HAP-1 (cell line): Measurements from ENCODE around the gene PRKN.

Experiments used
- DNase-seq, 2 experiments: peaks; one replicate each; pipeline ENCODE4 v3.0.0-alpha.2; 2016 to 2020; ENCODE audit warnings: low spot score in 2 of 2
- H3K27me3 ChIP-seq: fragments of 250-450 bp; sonication (Bioruptor Pico); 2 replicates; pipeline ENCODE4 v1.5.1; 2020; ENCODE audit warnings: low read depth, mild to moderate bottlenecking, moderate library complexity
- H3K36me3 ChIP-seq: fragments of 250-450 bp; sonication (Bioruptor Pico); replicated peaks from 2 replicates; pipeline ENCODE4 v1.5.1; 2020; ENCODE audit warnings: mild to moderate bottlenecking
- H3K4me1 ChIP-seq: fragments of 250-450 bp; sonication (Bioruptor Pico); 2 replicates; pipeline ENCODE4 v1.5.1; 2020; ENCODE audit warnings: mild to moderate bottlenecking
- H3K4me3 ChIP-seq: fragments of 250-450 bp; sonication (Bioruptor Pico); 2 replicates; pipeline ENCODE4 v1.5.1; 2020; ENCODE audit warnings: mild to moderate bottlenecking, moderate library complexity
- H3K9me3 ChIP-seq: fragments of 250-450 bp; sonication (Bioruptor Pico); 2 replicates; pipeline ENCODE4 v1.5.1; 2020; ENCODE audit warnings: mild to moderate bottlenecking, moderate library complexity
- in situ Hi-C: fragments of 300-500 bp; cut with MboI; formaldehyde crosslinking; loops from 3 replicates; pipeline ENCODE4 v1.14.3; 2020; ENCODE audit warnings: low sequenced_read_pairs, inconsistent platforms, mixed read lengths

Gene PRKN

DNA sequence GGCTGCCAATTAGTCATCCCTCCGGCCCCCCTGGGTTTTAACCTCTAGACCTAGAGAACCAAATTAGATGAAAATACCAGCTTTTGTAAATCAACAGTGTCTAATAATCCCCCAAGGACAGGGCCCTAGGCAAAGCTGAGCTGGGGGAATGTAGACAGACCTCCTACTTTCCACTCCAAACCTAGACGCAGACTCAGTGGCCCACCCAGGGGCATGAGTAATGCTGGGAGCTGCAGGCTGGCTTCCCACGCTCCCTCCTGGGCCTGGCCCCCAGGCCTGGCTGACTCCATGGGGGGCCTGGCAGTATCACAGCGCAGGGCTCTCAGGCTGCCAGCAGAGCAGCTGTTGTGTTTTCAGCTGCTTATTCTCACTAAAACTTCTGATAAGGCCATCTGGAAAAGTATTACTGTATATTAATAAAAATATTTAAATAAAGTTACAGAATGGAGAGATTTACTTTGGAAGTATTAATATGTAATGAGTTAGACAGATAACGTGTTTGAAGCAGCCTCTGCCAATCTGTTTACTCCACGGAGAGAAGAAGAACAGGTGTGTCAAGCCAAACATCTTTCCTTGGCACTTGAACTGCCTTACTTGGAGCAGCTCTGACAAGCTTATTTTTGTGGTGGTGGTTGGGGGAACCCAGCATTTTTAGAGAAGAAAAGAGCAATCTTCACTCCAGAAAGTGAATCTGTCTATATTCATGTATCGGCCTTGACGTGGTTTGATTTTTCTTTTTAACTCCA is 1309.7 kb downstream of the PRKN start:
- Histone ChIP-seq H3K4me3 (no peak overlapping the region), H3K9me3 (no peaks in the 10 kb centered on the region), H3K36me3 (no peaks in the 10 kb centered on the region), H3K27me3 (no peaks in the 10 kb centered on the region), H3K4me1 (no peaks in the 10 kb centered on the region)
- in situ Hi-C loops, result loop anchor here (25.0 kb wide), 1 partner anchor 269 kb away; no protein-coding TSS in a partner anchor
- no peak for DNase-seq

GRCh38 chr6:161415302-161415855 is 1312.2 kb downstream of the PRKN start:
- Histone ChIP-seq H3K9me3 (no peaks in the 10 kb centered on the region), H3K4me3 (no peak overlapping the region), H3K27me3 (no peaks in the 10 kb centered on the region), H3K36me3 (no peaks in the 10 kb centered on the region), H3K4me1 (no peaks in the 10 kb centered on the region)
- no peak for DNase-seq
- in situ Hi-C loops, result loop anchor here (25.0 kb wide), 1 partner anchor 272 kb away; no protein-coding TSS in a partner anchor

DNA sequence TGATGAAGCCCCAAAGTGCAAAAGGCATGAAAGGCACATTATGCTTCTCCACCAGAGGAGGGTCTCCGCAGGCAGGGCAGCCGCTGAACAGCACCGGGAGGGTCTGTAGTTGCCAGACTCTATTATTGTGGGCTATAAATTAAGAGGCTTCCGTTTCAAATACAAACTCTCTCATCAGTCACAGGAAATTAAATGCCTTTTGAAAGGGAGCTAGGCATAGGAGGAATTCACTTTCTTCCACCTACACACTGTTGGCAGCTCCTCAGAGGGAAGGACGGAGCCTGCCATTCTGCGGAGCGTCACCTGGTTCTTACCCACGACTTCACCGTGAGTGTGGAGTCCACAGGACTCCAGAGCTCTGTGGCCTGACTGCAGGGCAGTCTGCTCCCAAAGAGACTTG is 1312.9 kb downstream of the PRKN start:
- in situ Hi-C loops, result loop anchor here (25.0 kb wide), 1 partner anchor 273 kb away; no protein-coding TSS in a partner anchor
- no peak overlapping the region for H3K4me3 ChIP-seq
- H3K27me3 ChIP-seq, result no peaks in the 10 kb centered on the region
- no peak for DNase-seq
- H3K4me1 ChIP-seq, result no peaks in the 10 kb centered on the region
- no peaks in the 10 kb centered on the region for H3K9me3 ChIP-seq
- H3K36me3 ChIP-seq, result no peaks in the 10 kb centered on the region

GRCh38 chr6:161414180-161414579 is 1313.4 kb downstream of the PRKN start:
- no peaks in the 10 kb centered on the region for H3K9me3 ChIP-seq
- no peaks in the 10 kb centered on the region for H3K4me1 ChIP-seq
- H3K36me3 ChIP-seq, result no peaks in the 10 kb centered on the region
- no peaks in the 10 kb centered on the region for H3K27me3 ChIP-seq
- no peak overlapping the region for H3K4me3 ChIP-seq
- in situ Hi-C loops, result loop anchor here (25.0 kb wide), 1 partner anchor 273 kb away; no protein-coding TSS in a partner anchor
- no peak for DNase-seq

GRCh38 chr6:161413355-161413771 is 1314.2 kb downstream of the PRKN start:
- H3K27me3 ChIP-seq, result no peaks in the 10 kb centered on the region
- in situ Hi-C loops, result loop anchor here (25.0 kb wide), 1 partner anchor 274 kb away; no protein-coding TSS in a partner anchor
- H3K9me3 ChIP-seq, result no peaks in the 10 kb centered on the region
- no peak for DNase-seq
- H3K4me1 ChIP-seq, result no peaks in the 10 kb centered on the region
- no peaks in the 10 kb centered on the region for H3K36me3 ChIP-seq
- no peak overlapping the region for H3K4me3 ChIP-seq

DNA sequence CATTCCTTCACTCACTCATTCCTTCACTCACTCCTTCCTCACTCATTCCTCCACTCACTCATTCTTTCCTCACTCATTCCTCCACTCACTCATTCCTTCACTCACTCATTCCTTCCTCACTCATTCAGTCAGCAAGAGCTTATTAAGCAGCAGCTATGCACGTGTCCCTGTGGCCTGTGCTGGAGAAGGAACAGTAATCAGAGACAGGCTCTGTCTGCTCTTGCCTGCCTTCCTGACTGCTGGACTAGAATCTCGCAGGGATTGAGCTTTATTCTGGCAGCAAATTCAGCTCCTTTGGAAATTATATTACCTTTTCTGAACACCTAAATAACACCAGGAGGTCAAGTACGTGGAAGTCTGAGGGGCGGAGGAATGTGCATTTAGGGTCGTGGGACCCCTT is 1314.8 kb downstream of the PRKN start:
- no peak overlapping the region for H3K4me3 ChIP-seq
- no peak for DNase-seq
- H3K9me3 ChIP-seq, result no peaks in the 10 kb centered on the region
- H3K36me3 ChIP-seq, result no peaks in the 10 kb centered on the region
- no peaks in the 10 kb centered on the region for H3K4me1 ChIP-seq
- in situ Hi-C loops, result loop anchor here (25.0 kb wide), 1 partner anchor 275 kb away; no protein-coding TSS in a partner anchor
- no peaks in the 10 kb centered on the region for H3K27me3 ChIP-seq

- Histone ChIP-seq H3K27me3 (no peaks in the 10 kb centered on the region), H3K4me1 (no peaks in the 10 kb centered on the region), H3K36me3 (no peaks in the 10 kb centered on the region), H3K4me3 (no peak overlapping the region), H3K9me3 (no peaks in the 10 kb centered on the region)
- DNase-seq, result no peak
- in situ Hi-C loops, result loop anchor here (25.0 kb wide), 1 partner anchor 276 kb away; no protein-coding TSS in a partner anchor
Observed at GRCh38 chr6:161411265-161411944, 1316.2 kb downstream of the PRKN start.

- Histone ChIP-seq H3K4me3 (no peak overlapping the region), H3K4me1 (no peaks in the 10 kb centered on the region), H3K27me3 (no peaks in the 10 kb centered on the region), H3K36me3 (no peaks in the 10 kb centered on the region), H3K9me3 (no peaks in the 10 kb centered on the region)
- DNase-seq, result no peak
- in situ Hi-C loops, result loop anchor here (25.0 kb wide), 1 partner anchor 277 kb away; no protein-coding TSS in a partner anchor
Observed at GRCh38 chr6:161410736-161411135, 1316.8 kb downstream of the PRKN start.

GRCh38 chr6:161410076-161410475 is 1317.5 kb downstream of the PRKN start:
- H3K4me1 ChIP-seq, result no peaks in the 10 kb centered on the region
- no peak for DNase-seq
- H3K9me3 ChIP-seq, result no peaks in the 10 kb centered on the region
- H3K4me3 ChIP-seq, result no peak overlapping the region
- H3K36me3 ChIP-seq, result no peaks in the 10 kb centered on the region
- no peaks in the 10 kb centered on the region for H3K27me3 ChIP-seq
- in situ Hi-C loops, result loop anchor here (25.0 kb wide), 1 partner anchor 277 kb away; no protein-coding TSS in a partner anchor

DNA sequence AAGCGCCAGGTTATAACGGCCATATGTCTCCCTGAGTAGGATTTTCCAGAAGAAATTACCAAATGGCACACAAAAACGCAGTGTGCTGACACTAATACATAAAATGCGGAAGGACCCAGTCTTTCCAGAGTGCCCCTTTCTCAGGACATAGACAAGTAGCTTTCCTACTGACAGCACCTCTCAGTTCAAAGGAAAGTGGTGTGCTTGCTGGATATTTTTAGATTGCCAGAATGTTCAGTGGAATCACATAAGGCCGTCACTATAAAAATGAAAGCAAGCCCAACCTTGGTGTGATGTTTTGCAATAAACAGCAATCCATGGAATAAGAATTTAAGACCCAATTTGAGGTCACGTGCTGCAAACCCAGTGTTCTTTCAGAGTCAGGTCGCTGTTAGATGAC is 1318.2 kb downstream of the PRKN start:
- Histone ChIP-seq H3K27me3 (no peaks in the 10 kb centered on the region), H3K36me3 (no peaks in the 10 kb centered on the region), H3K4me3 (no peak overlapping the region), H3K9me3 (no peaks in the 10 kb centered on the region), H3K4me1 (no peaks in the 10 kb centered on the region)
- no peak for DNase-seq
- in situ Hi-C loops, result loop anchor here (25.0 kb wide), 1 partner anchor 278 kb away; no protein-coding TSS in a partner anchor

- no peaks in the 10 kb centered on the region for H3K36me3 ChIP-seq
- no peaks in the 10 kb centered on the region for H3K9me3 ChIP-seq
- in situ Hi-C loops, result loop anchor here (25.0 kb wide), 1 partner anchor 279 kb away; no protein-coding TSS in a partner anchor
- no peaks in the 10 kb centered on the region for H3K4me1 ChIP-seq
- no peaks in the 10 kb centered on the region for H3K27me3 ChIP-seq
- H3K4me3 ChIP-seq, result no peak overlapping the region
- DNase-seq, result no peak
Observed at GRCh38 chr6:161408041-161408440, 1319.5 kb downstream of the PRKN start.

DNA sequence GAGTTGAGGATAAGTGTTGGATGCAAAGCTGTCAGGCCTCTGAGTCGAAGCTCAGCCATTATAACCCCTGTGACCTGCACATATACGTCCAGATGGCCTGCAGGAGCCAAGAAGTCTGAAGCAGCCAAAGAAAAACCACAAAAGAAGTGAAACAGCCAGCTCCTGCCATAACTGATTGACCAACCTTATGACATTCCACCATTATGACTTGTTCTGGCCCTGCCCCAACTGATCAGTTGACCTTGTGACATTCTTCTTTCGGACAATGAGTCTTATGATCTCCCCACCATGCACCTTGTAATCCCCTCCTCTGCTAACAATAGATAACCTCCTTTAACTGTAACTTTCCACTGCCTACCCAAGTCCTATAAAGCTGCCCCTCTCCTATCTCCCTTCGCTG is 1320.0 kb downstream of the PRKN start:
- Histone ChIP-seq H3K27me3 (no peaks in the 10 kb centered on the region), H3K4me1 (no peaks in the 10 kb centered on the region), H3K36me3 (no peaks in the 10 kb centered on the region), H3K9me3 (no peaks in the 10 kb centered on the region), H3K4me3 (no peak overlapping the region)
- in situ Hi-C loops, result loop anchor here (25.0 kb wide), 1 partner anchor 280 kb away; no protein-coding TSS in a partner anchor
- no peak for DNase-seq

GRCh38 chr6:161407115-161407514 is 1320.5 kb downstream of the PRKN start:
- H3K4me3 ChIP-seq, result no peak overlapping the region
- in situ Hi-C loops, result loop anchor here (25.0 kb wide), 1 partner anchor 280 kb away; no protein-coding TSS in a partner anchor
- H3K4me1 ChIP-seq, result no peaks in the 10 kb centered on the region
- no peak for DNase-seq
- H3K27me3 ChIP-seq, result no peaks in the 10 kb centered on the region
- no peaks in the 10 kb centered on the region for H3K36me3 ChIP-seq
- no peaks in the 10 kb centered on the region for H3K9me3 ChIP-seq
